ENCODE results near the gene CFAP298.

Gene CFAP298

DNA sequence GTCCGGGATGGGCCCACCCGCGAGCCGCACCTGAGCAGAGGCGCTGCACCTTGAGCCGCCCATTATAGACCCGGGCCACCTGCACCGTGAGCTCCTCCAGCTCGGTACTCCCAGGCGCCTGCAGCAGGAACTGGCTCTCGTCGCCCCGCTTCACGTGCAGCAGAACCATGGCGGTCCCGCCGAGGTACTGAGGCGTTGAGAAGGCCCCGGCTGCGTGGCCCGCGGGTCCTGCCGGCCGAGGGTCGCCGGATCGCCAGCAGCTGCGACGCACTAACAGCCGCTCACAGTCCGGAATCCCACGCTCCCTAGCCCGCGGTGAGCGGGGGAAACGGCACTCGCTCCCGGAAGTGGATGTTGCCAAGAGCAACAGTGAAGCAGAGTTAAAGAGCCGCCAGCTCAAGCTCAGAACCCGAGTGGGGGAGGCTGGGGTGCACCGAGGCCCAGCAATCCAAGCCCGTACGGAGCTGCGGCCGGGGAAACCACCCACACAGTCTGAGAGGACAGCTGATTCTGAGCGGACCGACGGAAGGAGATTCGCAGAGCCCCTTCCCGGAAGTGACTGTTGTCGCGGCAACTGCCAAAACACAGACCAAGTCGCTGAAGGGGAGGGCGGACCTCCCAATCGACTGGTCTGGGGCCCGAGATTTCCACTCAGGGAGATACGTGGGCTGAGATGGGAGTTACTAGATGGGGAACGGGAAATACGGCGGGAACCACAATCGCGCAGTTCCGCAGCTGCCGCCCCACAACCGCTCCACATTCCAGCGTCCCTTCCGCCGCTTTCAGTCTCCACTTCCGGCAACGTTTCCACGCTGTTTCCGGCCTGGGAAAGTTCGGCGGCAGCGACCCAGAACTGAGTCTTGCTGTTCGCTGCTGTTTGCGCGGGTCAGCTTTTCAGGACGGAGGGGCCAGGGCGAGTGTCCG is at the start of gene CFAP298:
Gene CFAP298 (minus strand): TSS at position 303 of the 924 bp plus-strand sequence. CDS start 134 bp downstream, at position 169.
- TF ChIP-seq, protein P1, sequence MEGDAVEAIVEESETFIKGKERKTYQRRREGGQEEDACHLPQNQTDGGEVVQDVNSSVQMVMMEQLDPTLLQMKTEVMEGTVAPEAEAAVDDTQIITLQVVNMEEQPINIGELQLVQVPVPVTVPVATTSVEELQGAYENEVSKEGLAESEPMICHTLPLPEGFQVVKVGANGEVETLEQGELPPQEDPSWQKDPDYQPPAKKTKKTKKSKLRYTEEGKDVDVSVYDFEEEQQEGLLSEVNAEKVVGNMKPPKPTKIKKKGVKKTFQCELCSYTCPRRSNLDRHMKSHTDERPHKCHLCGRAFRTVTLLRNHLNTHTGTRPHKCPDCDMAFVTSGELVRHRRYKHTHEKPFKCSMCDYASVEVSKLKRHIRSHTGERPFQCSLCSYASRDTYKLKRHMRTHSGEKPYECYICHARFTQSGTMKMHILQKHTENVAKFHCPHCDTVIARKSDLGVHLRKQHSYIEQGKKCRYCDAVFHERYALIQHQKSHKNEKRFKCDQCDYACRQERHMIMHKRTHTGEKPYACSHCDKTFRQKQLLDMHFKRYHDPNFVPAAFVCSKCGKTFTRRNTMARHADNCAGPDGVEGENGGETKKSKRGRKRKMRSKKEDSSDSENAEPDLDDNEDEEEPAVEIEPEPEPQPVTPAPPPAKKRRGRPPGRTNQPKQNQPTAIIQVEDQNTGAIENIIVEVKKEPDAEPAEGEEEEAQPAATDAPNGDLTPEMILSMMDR (conservative IDR thresholded peaks at IDR 0.05), result no peak

GRCh38 chr21:32661026-32661782 is 49.0 kb upstream of the CFAP298 start:
- H3K27ac ChIP-seq, result peak overlapping the region; percentile 60
- TF ChIP-seq, protein P1 (conservative IDR thresholded peaks at IDR 0.05), result peak; percentile 13; the same call in 1 of the 2 replicates

More for the DNA sequence above, at the start of gene CFAP298:
- peak within 1 kb of the TSS; percentile 94 for H3K27ac ChIP-seq

DNA sequence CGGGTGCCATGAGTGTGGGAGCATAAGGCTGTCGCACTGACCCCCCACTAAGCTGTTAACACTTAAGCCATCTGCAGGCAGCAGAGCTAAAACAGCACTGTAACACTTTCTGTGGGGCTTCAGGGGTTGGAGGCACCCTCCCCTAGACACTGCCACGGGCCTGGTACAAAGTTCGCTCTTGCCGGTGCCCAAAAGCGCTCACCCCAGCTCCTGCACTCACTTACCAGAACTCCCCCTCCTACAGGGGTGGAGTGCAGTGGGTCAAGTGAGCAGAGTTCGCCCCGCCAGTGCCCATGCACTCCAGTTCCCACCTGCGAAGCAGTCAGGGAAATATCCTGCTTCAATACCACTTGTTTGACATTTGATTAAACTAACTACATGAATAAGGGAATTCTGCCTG is 46.3 kb upstream of the CFAP298 start:
- TF ChIP-seq, protein P1 (conservative IDR thresholded peaks at IDR 0.05), result no peak
- H3K27ac ChIP-seq, result no peak overlapping the region

GRCh38 chr21:32653326-32653901 is 41.2 kb upstream of the CFAP298 start:
- TF ChIP-seq, protein P1 (conservative IDR thresholded peaks at IDR 0.05), result peak; percentile 99
- H3K27ac ChIP-seq, result no peak overlapping the region

DNA sequence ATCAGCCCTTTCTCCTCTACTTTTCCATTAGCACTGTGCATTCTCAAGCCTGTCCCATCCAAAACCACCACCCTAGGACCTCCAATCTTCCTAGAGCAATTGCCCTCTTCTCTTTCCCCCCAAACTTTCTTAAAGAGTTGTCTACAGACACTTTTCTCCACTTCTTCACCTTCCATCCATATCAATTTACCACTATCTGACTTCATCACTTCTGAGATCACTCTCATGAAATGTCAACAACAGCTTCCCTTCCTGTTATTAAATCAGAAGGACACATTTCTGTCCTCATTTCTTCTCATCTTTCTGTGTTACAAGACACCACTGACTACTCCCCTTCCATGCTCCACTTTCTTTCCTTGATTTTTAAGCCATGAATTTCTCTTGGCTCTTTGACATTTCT is 36.0 kb upstream of the CFAP298 start:
- TF ChIP-seq, protein P1 (conservative IDR thresholded peaks at IDR 0.05), result no peak
- no peak overlapping the region for H3K27ac ChIP-seq

GRCh38 chr21:32645261-32646182 is 33.3 kb upstream of the CFAP298 start:
- no peak overlapping the region for H3K27ac ChIP-seq
- TF ChIP-seq, protein P1 (conservative IDR thresholded peaks at IDR 0.05), result no peak

Measured in VCaP (cell line).